HCT116 (cell line): ENCODE data around the gene CXCR6. TPM values are rescaled to one million over a fixed set of nuclear protein-coding genes. Genes with fewer than 3 reads are reported as not detected.

ENCODE experiments used
- ATAC-seq: fragments of 200-7000 bp; cut with Tn5 transposase; 2 replicates; pipeline ENCODE4 v1.9.1; 2020; ENCODE audit warnings: mild to moderate bottlenecking, moderate library complexity
- BruUV-seq: library from RNA; stranded (reverse); fragments of 400-500 nt; replicated peaks from 2 replicates; lab custom pipeline; 2021; lab: Mats Ljungman, UMichigan
- CTCF ChIA-PET: fragments of 300-600 bp; sonication (Branson Sonifier 250); formaldehyde crosslinking; loops from one replicate; lab custom pipeline; 2021; ENCODE audit warnings: antibody characterized with exemption; lab: Charles Lee
- POLR2A ChIA-PET: fragments of 300-600, 350-600 bp; sonication (Branson Sonifier 250); formaldehyde crosslinking; loops from one replicate; lab custom pipeline; 2021; ENCODE audit warnings: antibody characterized with exemption; lab: Charles Lee
- RAD21 ChIA-PET, 2 experiments: fragments of 300-600 bp; sonication (Branson Sonifier 250); formaldehyde crosslinking; loops; one replicate each; lab custom pipeline; 2023; ENCODE audit warnings: low total read pairs in 2 of 2; ENCODE audit not compliant: uncharacterized antibody in 2 of 2, unreplicated experiment in 2 of 2, low non-redundant PET in 1 of 2; lab: Charles Lee
- DNase-seq: peaks from one replicate; pipeline ENCODE4 v3.0.0-alpha.2; 2010; ENCODE audit warnings: low read depth, low spot score
- H2AFZ ChIP-seq: fragments of 200-600 bp; shearing (Covaris generic), sonication (generic); 2 replicates; pipeline ENCODE4 v1.6.1; 2017; ENCODE audit warnings: low read depth, mixed run types, mixed read lengths, antibody characterized with exemption, low read length; ENCODE audit not compliant: poor library complexity, severe bottlenecking
- H3K27ac ChIP-seq: 2 replicates; pipeline ENCODE4 v1.5.1; 2012; ENCODE audit warnings: low read depth, low read length
- H3K27me3 ChIP-seq: fragments of 200-600 bp; sonication (generic); 2 replicates; pipeline ENCODE4 v1.6.1; 2016; ENCODE audit warnings: mixed run types, low read length, mixed read lengths; ENCODE audit not compliant: insufficient read depth
- H3K36me3 ChIP-seq, 2 experiments: fragments of 200-500 bp in 1 of 2; fragments of 200-600 bp in 1 of 2; sonication (Bioruptor generic) in 1 of 2; sonication (generic) in 1 of 2; 2 replicates each; pipeline versions ENCODE4 v1.5.1 to v1.6.1; 2014 to 2016; ENCODE audit warnings: low read length in 2 of 2, inconsistent platforms in 1 of 2, mixed read lengths in 1 of 2, mixed run types in 1 of 2; ENCODE audit not compliant: insufficient read depth in 2 of 2, control insufficient read depth in 1 of 2
- H3K4me1 ChIP-seq, 2 experiments: fragments of 200-600 bp in 1 of 2; sonication (generic) in 1 of 2; 2 replicates each; pipeline versions ENCODE4 v1.5.1 to v1.6.1; 2012 to 2017; ENCODE audit warnings: low read length in 2 of 2, inconsistent platforms in 1 of 2, mild to moderate bottlenecking in 1 of 2, mixed read lengths in 1 of 2, mixed run types in 1 of 2, moderate library complexity in 1 of 2; ENCODE audit not compliant: insufficient read depth in 2 of 2, control insufficient read depth in 1 of 2
- H3K4me2 ChIP-seq: fragments of 200-600 bp; sonication (generic); 2 replicates; pipeline ENCODE4 v1.6.1; 2017; ENCODE audit warnings: mixed run types, low read length, mixed read lengths
- H3K4me3 ChIP-seq, 2 experiments: fragments of 200-600 bp in 1 of 2; sonication (generic) in 1 of 2; replicated peaks in 1 of 2; 2 replicates each; pipeline ENCODE4 v1.5.1; 2011 to 2016; ENCODE audit warnings: low read length in 2 of 2, control low read depth in 1 of 2, low read depth in 1 of 2, mild to moderate bottlenecking in 1 of 2, mixed read lengths in 1 of 2, mixed run types in 1 of 2
- H3K79me2 ChIP-seq: fragments of 200-600 bp; sonication (generic); 2 replicates; pipeline ENCODE4 v1.6.1; 2017; ENCODE audit warnings: mild to moderate bottlenecking, mixed run types, low read length, moderate library complexity, mixed read lengths; ENCODE audit not compliant: insufficient read depth
- H3K9ac ChIP-seq: fragments of 200-600 bp; sonication (generic); 2 replicates; pipeline ENCODE4 v1.6.1; 2016; ENCODE audit warnings: low read length, mixed read lengths
- H3K9me2 ChIP-seq: fragments of 200-600 bp; sonication (generic), shearing (Covaris generic); 2 replicates; pipeline ENCODE4 v1.6.1; 2017; ENCODE audit warnings: mixed run types, mild to moderate bottlenecking, moderate library complexity; ENCODE audit not compliant: insufficient read depth
- H3K9me3 ChIP-seq, 2 experiments: fragments of 200-500 bp in 1 of 2; fragments of 200-600 bp in 1 of 2; sonication (Bioruptor generic) in 1 of 2; sonication (generic) in 1 of 2; 2 replicates each; pipeline ENCODE4 v1.6.1; 2014 to 2017; ENCODE audit warnings: low read length in 2 of 2, mixed read lengths in 2 of 2, inconsistent platforms in 1 of 2, low read depth in 1 of 2, mild to moderate bottlenecking in 1 of 2, mixed run types in 1 of 2, moderate library complexity in 1 of 2; ENCODE audit not compliant: control insufficient read depth in 1 of 2, insufficient read depth in 1 of 2
- H4K20me1 ChIP-seq: fragments of 200-600 bp; sonication (generic), shearing (Covaris generic); 2 replicates; pipeline ENCODE4 v1.6.1; 2017; ENCODE audit warnings: mixed run types, mild to moderate bottlenecking, moderate library complexity; ENCODE audit not compliant: insufficient read depth
- CBX3 ChIP-seq: IDR thresholded peaks from 2 replicates; pipeline ENCODE4 v1.6.1; 2012; ENCODE audit warnings: low read depth
- CTCF ChIP-seq, 3 experiments: fragments of 200-600 bp in 1 of 3; sonication (generic) in 1 of 3; IDR thresholded peaks in 2 of 3; conservative IDR thresholded peaks in 1 of 3; 2 replicates each; pipeline ENCODE4 v1.5.1; 2012 to 2017; ENCODE audit warnings: low read depth in 2 of 3, low read length in 2 of 3, antibody characterized with exemption in 1 of 3, borderline replicate concordance in 1 of 3, control low read depth in 1 of 3, mild to moderate bottlenecking in 1 of 3, mixed read lengths in 1 of 3, mixed run types in 1 of 3, moderate library complexity in 1 of 3; ENCODE audit not compliant: insufficient read depth in 1 of 3
- EGR1 ChIP-seq: IDR thresholded peaks from 2 replicates; pipeline ENCODE4 v1.6.1; 2012; ENCODE audit warnings: low read depth
- FOSL1 ChIP-seq: IDR thresholded peaks from 2 replicates; pipeline ENCODE4 v1.6.1; 2012; ENCODE audit warnings: low read depth
- POLR2A ChIP-seq: IDR thresholded peaks from 2 replicates; pipeline ENCODE4 v1.7.0; 2011; ENCODE audit warnings: borderline replicate concordance; ENCODE audit not compliant: insufficient read depth, insufficient read length; ENCODE audit errors: extremely low read depth
- SIN3A ChIP-seq: IDR thresholded peaks from 2 replicates; pipeline ENCODE4 v1.6.1; 2012; ENCODE audit warnings: low read depth
- SRF ChIP-seq: IDR thresholded peaks from 2 replicates; pipeline ENCODE4 v1.6.1; 2012; ENCODE audit warnings: low read depth
- TCF7L2 ChIP-seq: IDR thresholded peaks from 2 replicates; pipeline ENCODE4 v1.7.0; 2011; ENCODE audit warnings: borderline replicate concordance, inconsistent platforms; ENCODE audit not compliant: insufficient read depth, insufficient read length; ENCODE audit errors: extremely low read depth
- YY1 ChIP-seq: IDR thresholded peaks from 2 replicates; pipeline ENCODE4 v1.6.1; 2011; ENCODE audit warnings: low read length, low read depth, moderate library complexity, mild to moderate bottlenecking; ENCODE audit not compliant: insufficient replicate concordance; ENCODE audit errors: extremely low read depth
- ZBTB33 ChIP-seq: IDR thresholded peaks from 2 replicates; pipeline ENCODE4 v1.6.1; 2011; ENCODE audit warnings: mild to moderate bottlenecking, low read length, moderate library complexity; ENCODE audit not compliant: insufficient replicate concordance; ENCODE audit errors: extremely low read depth
- intact Hi-C: fragments of 100-400 bp; cut with micrococcal nuclease; formaldehyde crosslinking; loops from 2 replicates; pipeline ENCODE4 v1.10.0; 2022
- total RNA-seq: library from RNA; stranded (reverse); gene quantifications from one replicate; pipeline ENCODE4 v1.2.1, GENCODE V29; 2021; ENCODE audit not compliant: unreplicated experiment

CXCR6 gene
- total RNA-seq, 1 experiment from 2014 or later = not detected

GRCh38 chr3:45965653-45966052 is 22.4 kb downstream of the CXCR6 start (continued):
- TF ChIP-seq ZBTB33 (no peak), EGR1 (no peak), TCF7L2 (no peak), CTCF (IDR thresholded peaks at IDR 0.05 in 2 of 3, conservative IDR thresholded peaks at IDR 0.05 in 1 of 3; ENCODE audit: borderline replicate concordance in 1 of 3, insufficient read depth in 1 of 3, low read depth in 2 of 3, low read length in 2 of 3) (no peak)
- TF ChIP-seq, all 23 proteins: peak for 0

- no TSS peak for BruUV-seq
- Histone ChIP-seq H3K36me3 (peaks cover 6 to 19% of the 10 kb centered on the region in 2 experiments), H3K27me3 (no peaks in the 10 kb centered on the region), H3K4me2 (no peak overlapping the region), H3K9ac (no peak overlapping the region), H3K27ac (no peak overlapping the region), H4K20me1 (no peaks in the 10 kb centered on the region), H3K9me2 (no peaks in the 10 kb centered on the region), H3K4me1 (no peaks in the 10 kb centered on the region), H3K79me2 (no peaks in the 10 kb centered on the region), H3K4me3 (no peak overlapping the region), H3K9me3 (no peaks in the 10 kb centered on the region), H2AFZ (no peak overlapping the region)
- ChIA-PET RAD21 (no interaction called here), POLR2A (no interaction called here), CTCF (no interaction called here)
- intact Hi-C loops = no loop called here
- no peak for ATAC-seq
- DNase-seq = no peak
- TF ChIP-seq SRF (no peak), SIN3A (no peak), EGR1 (no peak), CBX3 (no peak), ZBTB33 (no peak), TCF7L2 (no peak), POLR2A (no peak), YY1 (no peak), CTCF (IDR thresholded peaks at IDR 0.05 in 2 of 3, conservative IDR thresholded peaks at IDR 0.05 in 1 of 3; ENCODE audit: borderline replicate concordance in 1 of 3, insufficient read depth in 1 of 3, low read depth in 2 of 3, low read length in 2 of 3) (no peak), FOSL1 (no peak)
Observed at GRCh38 chr3:45966371-45966791, 23.1 kb downstream of the CXCR6 start.
